T-cell (primary cell): ENCODE results near the gene PRMT5. TPM values are rescaled to one million over a fixed set of nuclear protein-coding genes. Genes with fewer than 3 reads are reported as not detected.

Source experiments
- ATAC-seq, 4 experiments: fragments of 200-7000 bp in 3 of 4; fragments of 150-1000 bp in 1 of 4; cut with Tn5 transposase; replicated peaks in 1 of 4; 1 replicate in 3 of 4; 2 replicates in 1 of 4; pipeline ENCODE4 v1.10.0; 2021; ENCODE audit warnings: moderate library complexity in 3 of 4, mild to moderate bottlenecking in 2 of 4, moderate number of reproducible peaks in 1 of 4
- CTCF ChIA-PET, 2 donors: fragments of 300-600 bp; sonication (Branson Sonifier 250); formaldehyde crosslinking; loops; one replicate each; lab custom pipeline; 2022; ENCODE audit warnings: antibody characterized with exemption in 2 of 2; lab: Charles Lee
- POLR2A ChIA-PET, 2 donors: fragments of 300-600 bp; sonication (Branson Sonifier 250); formaldehyde crosslinking; loops; one replicate each; lab custom pipeline; 2022; ENCODE audit warnings: antibody characterized with exemption in 2 of 2; lab: Charles Lee
- DNase-seq, 35 experiments: peaks; one replicate each; pipeline versions ENCODE4 v3.0.0 to v3.0.0-alpha.2; 2013 to 2023
- H3K27ac ChIP-seq: one replicate; pipeline ENCODE4 v1.5.1; 2013; ENCODE audit warnings: low read length
- H3K27me3 ChIP-seq, 2 experiments: replicated peaks in 1 of 2; 1 replicate in 1 of 2; 2 replicates in 1 of 2; pipeline versions ENCODE4 v1.6.1 to v1.7.0; 2013; ENCODE audit warnings: low read length in 1 of 2, mixed read lengths in 1 of 2; ENCODE audit not compliant: control insufficient read depth in 2 of 2, insufficient read depth in 2 of 2; ENCODE audit errors: extremely low read depth in 1 of 2
- H3K36me3 ChIP-seq, 2 donors: 1 replicate in 1 of 2; 2 replicates in 1 of 2; pipeline versions ENCODE4 v1.6.1 to v1.7.0; 2013; ENCODE audit warnings: low read length in 1 of 2; ENCODE audit not compliant: control insufficient read depth in 2 of 2, insufficient read depth in 1 of 2; ENCODE audit errors: extremely low read depth in 1 of 2
- H3K4me1 ChIP-seq, 2 experiments: 1 replicate in 1 of 2; 2 replicates in 1 of 2; pipeline versions ENCODE4 v1.6.1 to v1.7.0; 2013; ENCODE audit warnings: low read length in 2 of 2, mixed read lengths in 1 of 2; ENCODE audit not compliant: insufficient read depth in 2 of 2, control insufficient read depth in 1 of 2; ENCODE audit errors: extremely low read depth in 1 of 2
- H3K4me3 ChIP-seq, 2 donors: 1 replicate in 1 of 2; 2 replicates in 1 of 2; pipeline versions ENCODE4 v1.5.1 to v1.7.0; 2013; ENCODE audit warnings: mild to moderate bottlenecking in 2 of 2, low read length in 1 of 2, moderate library complexity in 1 of 2; ENCODE audit not compliant: control insufficient read depth in 1 of 2; ENCODE audit errors: extremely low read depth in 1 of 2
- H3K9me3 ChIP-seq: 2 replicates; pipeline ENCODE4 v1.7.0; 2013
- H3K27ac Mint-ChIP-seq, 2 donors: one replicate each; pipeline ENCODE4 v1.8.0; 2020 to 2021; ENCODE audit warnings: mild to moderate bottlenecking in 2 of 2, mixed read lengths in 2 of 2
- H3K27me3 Mint-ChIP-seq, 2 donors: one replicate each; pipeline ENCODE4 v1.8.0; 2021 to 2022; ENCODE audit warnings: mixed read lengths in 2 of 2
- H3K36me3 Mint-ChIP-seq: one replicate; pipeline ENCODE4 v1.8.0; 2021; ENCODE audit warnings: mixed read lengths
- H3K4me1 Mint-ChIP-seq, 3 donors: one replicate each; pipeline ENCODE4 v1.8.0; 2020 to 2022; ENCODE audit warnings: mixed read lengths in 3 of 3, mild to moderate bottlenecking in 1 of 3
- H3K4me3 Mint-ChIP-seq, 3 donors: one replicate each; pipeline ENCODE4 v1.8.0; 2020 to 2022; ENCODE audit warnings: mild to moderate bottlenecking in 3 of 3, mixed read lengths in 3 of 3, moderate library complexity in 3 of 3
- H3K9me3 Mint-ChIP-seq, 3 donors: one replicate each; pipeline ENCODE4 v1.8.0; 2020 to 2022; ENCODE audit warnings: mixed read lengths in 3 of 3
- WGBS: methylation state at CpG from one replicate; pipeline ENCODE4 v1.1.5; 2013; ENCODE audit warnings: missing lambda C conversion rate; ENCODE audit not compliant: insufficient coverage; 5-methylcytosine and 5-hydroxymethylcytosine counted together
- total RNA-seq, 35 experiments: library from RNA in 6 of 35; stranded (reverse) in 6 of 35; fragments of 120-200 nt in 1 of 35; gene quantifications; one replicate each; pipeline versions ENCODE4 v1.2.1 to v1.2.4 and lab custom pipeline; 2013 to 2026

The PRMT5 gene
- total RNA-seq, 5 donors from 2014 or later (not counting 1 experiment from before 2014, with no cell fraction given) = 17.7 to 45.3 (median 37.5) TPM

DNA sequence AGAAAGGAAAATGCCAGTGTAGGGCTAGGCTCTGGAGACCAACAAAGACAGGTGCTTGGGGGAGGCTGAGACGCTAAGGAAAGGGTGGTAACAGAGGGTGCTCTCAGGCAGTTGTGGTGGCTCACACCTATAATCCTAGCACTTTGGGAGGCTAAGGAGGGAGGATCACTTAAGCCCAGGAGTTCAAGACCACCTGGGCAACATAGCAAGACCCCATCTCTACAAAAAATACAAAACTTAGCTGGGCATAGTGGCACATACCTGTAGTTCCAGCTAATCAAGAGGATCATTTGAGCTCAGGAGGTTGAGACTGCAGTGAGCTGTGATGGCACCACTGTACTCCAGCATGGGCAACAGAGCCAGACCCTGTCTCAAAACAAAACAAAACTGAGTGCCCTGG, 33.8 kb downstream of the PRMT5 start:
- no peak overlapping the region for H3K4me3 ChIP-seq
- H3K36me3 ChIP-seq = peaks cover 2 to 3% of the 10 kb centered on the region in 2 donors
- peaks cover 0 to 5% of the 10 kb centered on the region in 2 experiments for H3K4me1 ChIP-seq
- H3K27ac ChIP-seq = no peak overlapping the region
- H3K27me3 Mint-ChIP-seq = no peaks in the 10 kb centered on the region
- DNase-seq = no peak
- peaks cover 2 to 11% (median 6%) of the 10 kb centered on the region in 3 donors for H3K4me1 Mint-ChIP-seq
- no peak for ATAC-seq
- POLR2A ChIA-PET = no interaction called here
- H3K9me3 ChIP-seq = no peaks in the 10 kb centered on the region
- peaks cover 14% of the 10 kb centered on the region for H3K36me3 Mint-ChIP-seq
- no CpG with 5 or more reads among the region's 1 CpG for WGBS
- CTCF ChIA-PET = interaction anchor here in 1 of 2 donors (1.0 to 1.8 kb wide), 2 partner anchors 24 to 325 kb away, joined by 4 to 7 read pairs; partner anchors contain the start of gene LRP10
- no peaks in the 10 kb centered on the region for H3K27me3 ChIP-seq
- no peak overlapping the region for H3K27ac Mint-ChIP-seq
- no peaks in the 10 kb centered on the region for H3K9me3 Mint-ChIP-seq
- H3K4me3 Mint-ChIP-seq = no peak overlapping the region

DNA sequence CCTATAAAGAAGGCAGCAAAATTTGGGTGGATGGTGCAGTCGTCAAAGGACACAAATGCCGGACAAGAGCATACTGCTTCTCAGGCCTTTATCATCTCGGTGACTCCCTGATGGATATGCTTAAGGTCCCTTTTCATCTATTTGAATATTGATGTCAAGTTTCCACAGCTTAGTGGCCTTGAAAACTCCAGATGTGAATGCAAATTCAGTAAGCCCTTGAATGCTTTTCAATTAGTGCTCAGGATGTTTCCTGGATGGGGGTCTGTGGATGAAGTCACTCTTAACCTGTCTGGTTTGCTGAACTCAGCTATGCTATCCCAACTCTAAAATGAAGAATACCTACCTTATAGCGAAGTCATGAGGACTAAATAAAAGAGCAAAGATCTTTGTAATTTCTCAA, 35.5 kb downstream of the PRMT5 start:
- whole genome bisulfite sequencing = 80% methylated on average over 1 of the region's 4 CpGs
- Histone ChIP-seq H3K9me3 (no peaks in the 10 kb centered on the region), H3K27ac (no peak overlapping the region), H3K36me3 (peaks cover 0 to 3% of the 10 kb centered on the region in 2 donors), H3K4me3 (no peak overlapping the region), H3K4me1 (peaks cover 7 to 15% of the 10 kb centered on the region in 2 experiments), H3K27me3 (no peaks in the 10 kb centered on the region)
- Mint-ChIP-seq H3K27ac (no peak overlapping the region), H3K4me1 (peaks cover 9 to 19% (median 14%) of the 10 kb centered on the region in 3 donors), H3K4me3 (no peak overlapping the region), H3K27me3 (no peaks in the 10 kb centered on the region), H3K9me3 (no peaks in the 10 kb centered on the region), H3K36me3 (peaks cover 11% of the 10 kb centered on the region)
- DNase-seq = no peak
- POLR2A ChIA-PET = no interaction called here
- CTCF ChIA-PET = interaction anchor here (0.5 to 0.7 kb wide), 2 partner anchors 177 to 188 kb away, joined by 3 read pairs; no protein-coding TSS in a partner anchor
- ATAC-seq = no peak

DNA sequence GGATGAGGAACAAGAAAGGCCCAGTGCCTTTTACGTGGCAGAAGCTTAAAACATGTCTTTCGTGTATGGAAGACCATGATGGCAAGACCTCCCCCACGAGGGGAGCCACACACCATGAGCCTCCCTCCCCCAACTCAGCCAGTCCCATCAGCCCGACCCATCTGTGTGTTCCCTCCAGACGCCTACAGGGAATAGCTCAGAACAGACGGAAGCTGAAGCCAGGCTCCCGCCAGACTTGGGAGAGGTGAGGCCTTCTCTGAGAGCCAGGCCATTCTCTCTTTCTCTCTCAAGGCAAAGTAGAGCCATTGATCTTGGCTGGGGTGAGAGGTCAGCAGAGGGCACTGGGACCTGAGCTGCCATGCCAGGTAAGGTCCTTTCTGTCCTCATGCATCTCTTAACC, 36.7 kb downstream of the PRMT5 start:
- H3K27ac Mint-ChIP-seq = no peak overlapping the region
- no peak for ATAC-seq
- peaks cover 0 to 3% of the 10 kb centered on the region in 2 donors for H3K36me3 ChIP-seq
- ChIA-PET CTCF (interaction anchor here in 1 of 2 donors (0.9 kb wide), 1 partner anchor 21 kb away, joined by 3 read pairs; the partner anchor contains the start of gene LRP10), POLR2A (no interaction called here)
- no peaks in the 10 kb centered on the region for H3K9me3 Mint-ChIP-seq
- peaks cover 20 to 29% (median 25%) of the 10 kb centered on the region in 3 donors for H3K4me1 Mint-ChIP-seq
- peaks cover 11% of the 10 kb centered on the region for H3K36me3 Mint-ChIP-seq
- no peak overlapping the region for H3K4me3 ChIP-seq
- no peaks in the 10 kb centered on the region for H3K27me3 ChIP-seq
- no peaks in the 10 kb centered on the region for H3K27me3 Mint-ChIP-seq
- no peak overlapping the region for H3K4me3 Mint-ChIP-seq
- no peak for DNase-seq
- no peak overlapping the region for H3K27ac ChIP-seq
- 100% methylated on average over 2 of the region's 7 CpGs for WGBS
- H3K4me1 ChIP-seq = peaks cover 17 to 27% of the 10 kb centered on the region in 2 experiments
- no peaks in the 10 kb centered on the region for H3K9me3 ChIP-seq

DNA sequence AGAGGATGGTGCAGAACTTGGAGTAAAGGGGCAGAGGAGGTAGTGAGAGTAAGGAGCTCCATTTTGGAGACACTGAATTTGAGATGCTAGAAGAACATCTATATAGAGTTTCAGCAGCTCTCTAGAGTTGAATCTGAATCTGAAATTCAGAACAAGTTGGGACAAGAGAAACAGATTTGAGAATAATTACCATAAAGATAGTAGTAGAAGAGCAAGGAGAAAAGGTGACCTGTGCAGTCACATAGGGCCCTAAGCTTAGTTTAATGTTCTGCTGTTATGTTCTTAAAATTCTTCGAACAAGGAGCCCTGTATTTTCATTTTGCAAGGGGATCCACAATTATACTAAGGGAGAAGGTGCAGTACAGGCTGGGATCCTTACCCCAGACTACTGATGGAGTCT, 38.8 kb downstream of the PRMT5 start:
- Mint-ChIP-seq H3K27me3 (no peaks in the 10 kb centered on the region), H3K36me3 (peaks cover 11% of the 10 kb centered on the region), H3K4me1 (peaks cover 35 to 44% (median 38%) of the 10 kb centered on the region in 3 donors), H3K4me3 (no peak overlapping the region), H3K27ac (peak overlapping the region; percentile 0 to 52), H3K9me3 (no peaks in the 10 kb centered on the region)
- WGBS = no CpG with 5 or more reads among the region's 1 CpG
- Histone ChIP-seq H3K4me3 (no peak overlapping the region), H3K27ac (no peak overlapping the region), H3K9me3 (no peaks in the 10 kb centered on the region), H3K4me1 (peaks cover 22 to 45% of the 10 kb centered on the region in 2 experiments), H3K36me3 (peaks cover 0 to under 1% of the 10 kb centered on the region in 2 donors), H3K27me3 (no peaks in the 10 kb centered on the region)
- ChIA-PET CTCF (interaction anchor here (0.6 to 1.9 kb wide), 6 partner anchors 9 to 404 kb away, joined by 3 to 5 read pairs (median 3); partner anchors contain the start of gene LRP10 (in 1 of the 2)), POLR2A (no interaction called here)
- DNase-seq (no peak), ATAC-seq (no peak)

DNA sequence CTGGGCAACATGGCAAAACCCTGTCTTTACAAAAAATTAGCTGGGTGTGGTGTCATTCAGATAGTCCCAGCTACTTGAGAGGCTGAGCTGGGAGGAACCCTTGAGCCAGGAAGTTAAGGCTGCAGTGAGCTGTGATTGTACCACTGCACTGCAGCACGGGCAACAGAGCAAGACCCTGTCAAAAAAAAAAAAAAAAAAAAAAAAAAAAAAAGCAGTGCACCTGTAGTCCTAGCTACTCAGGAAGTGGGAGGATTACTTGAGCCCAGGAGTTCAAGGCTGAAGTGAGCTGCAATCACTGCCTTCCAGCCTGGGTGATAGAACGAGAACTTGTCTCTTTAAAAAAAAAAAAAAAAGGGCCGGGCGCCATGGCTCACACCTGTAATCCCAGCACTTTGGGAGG, 40.5 kb downstream of the PRMT5 start:
- Mint-ChIP-seq H3K27ac (peak overlapping the region; percentile 94 to 96), H3K4me3 (peak overlapping the region; percentile 87 to 90 (median 88)), H3K27me3 (no peaks in the 10 kb centered on the region), H3K9me3 (no peaks in the 10 kb centered on the region), H3K4me1 (peaks cover 49 to 57% (median 51%) of the 10 kb centered on the region in 3 donors), H3K36me3 (peaks cover 5% of the 10 kb centered on the region)
- peak in 4 of 35 experiments; percentile 11 to 46 (median 14) for DNase-seq
- no peaks in the 10 kb centered on the region for H3K27me3 ChIP-seq
- no peaks in the 10 kb centered on the region for H3K36me3 ChIP-seq
- ChIA-PET POLR2A (interaction anchor here (0.5 to 1.5 kb wide), 8 partner anchors 12 to 1757 kb away, joined by 3 to 12 read pairs (median 6); partner anchors contain the start of genes DAD1 (in 1 of the 2) and RBM23 (in 1 of the 2)), CTCF (interaction anchor here (0.6 to 2.2 kb wide), 12 partner anchors 9 to 1118 kb away, joined by 4 to 35 read pairs (median 5); partner anchors contain the start of gene LRP10 (in 1 of the 2))
- no peaks in the 10 kb centered on the region for H3K9me3 ChIP-seq
- 20% methylated on average over 1 of the region's 4 CpGs for WGBS
- H3K27ac ChIP-seq = peak overlapping the region; percentile 67
- ATAC-seq = peak in 1 of 4 experiments; percentile 8
- peaks cover 22 to 47% of the 10 kb centered on the region in 2 experiments for H3K4me1 ChIP-seq
- H3K4me3 ChIP-seq = peak overlapping the region in 1 of 2 donors; percentile 32

GRCh38 chr14:22887990-22888378, 41.2 kb downstream of the PRMT5 start:
- ATAC-seq (peak in 1 of 4 experiments; percentile 33), DNase-seq (peak in 19 of 35 experiments; percentile 17 to 57 (median 26))
- Histone ChIP-seq H3K27me3 (no peaks in the 10 kb centered on the region), H3K4me1 (peaks cover 22 to 54% of the 10 kb centered on the region in 2 experiments), H3K9me3 (no peaks in the 10 kb centered on the region), H3K4me3 (peak overlapping the region; percentile 60 to 65), H3K36me3 (no peaks in the 10 kb centered on the region), H3K27ac (peak overlapping the region; percentile 67)
- no peaks in the 10 kb centered on the region for H3K27me3 Mint-ChIP-seq
- peak overlapping the region; percentile 87 to 90 (median 88) for H3K4me3 Mint-ChIP-seq
- peaks cover 54 to 62% (median 56%) of the 10 kb centered on the region in 3 donors for H3K4me1 Mint-ChIP-seq
- 64% methylated on average over 2 of the region's 5 CpGs for WGBS
- CTCF ChIA-PET = interaction anchor here (0.7 to 2.2 kb wide), 8 partner anchors 12 to 240 kb away, joined by 3 to 35 read pairs (median 5); partner anchors contain the start of gene LRP10 (in 1 of the 2)
- H3K9me3 Mint-ChIP-seq = no peaks in the 10 kb centered on the region
- no peaks in the 10 kb centered on the region for H3K36me3 Mint-ChIP-seq
- POLR2A ChIA-PET = interaction anchor here (0.6 to 1.5 kb wide), 4 partner anchors 32 to 1758 kb away, joined by 6 to 12 read pairs (median 10); partner anchors contain the start of gene RBM23 (in 1 of the 2)
- peak overlapping the region; percentile 94 to 96 for H3K27ac Mint-ChIP-seq
